22Rv1 (cell line): ENCODE measurements around the gene SPATA1.
"Not testable (repeated sequence)": the region's sequence is repeated elsewhere in the genome, so short reads cannot be mapped to it uniquely, and the experiment has no call there.

Source experiments
- H3K27ac ChIP-seq: fragments of 450-650 bp; 2 replicates; pipeline ENCODE4 v1.5.1; 2017
- CTCF ChIP-seq: fragments of 450-650 bp; IDR thresholded peaks from 2 replicates; pipeline ENCODE4 v1.5.1; 2017; ENCODE audit warnings: mild to moderate bottlenecking
- ZFX ChIP-seq: fragments of 450-650 bp; IDR thresholded peaks from 2 replicates; pipeline ENCODE4 v1.6.1; 2017; ENCODE audit warnings: antibody characterized with exemption, borderline replicate concordance

The SPATA1 gene

DNA sequence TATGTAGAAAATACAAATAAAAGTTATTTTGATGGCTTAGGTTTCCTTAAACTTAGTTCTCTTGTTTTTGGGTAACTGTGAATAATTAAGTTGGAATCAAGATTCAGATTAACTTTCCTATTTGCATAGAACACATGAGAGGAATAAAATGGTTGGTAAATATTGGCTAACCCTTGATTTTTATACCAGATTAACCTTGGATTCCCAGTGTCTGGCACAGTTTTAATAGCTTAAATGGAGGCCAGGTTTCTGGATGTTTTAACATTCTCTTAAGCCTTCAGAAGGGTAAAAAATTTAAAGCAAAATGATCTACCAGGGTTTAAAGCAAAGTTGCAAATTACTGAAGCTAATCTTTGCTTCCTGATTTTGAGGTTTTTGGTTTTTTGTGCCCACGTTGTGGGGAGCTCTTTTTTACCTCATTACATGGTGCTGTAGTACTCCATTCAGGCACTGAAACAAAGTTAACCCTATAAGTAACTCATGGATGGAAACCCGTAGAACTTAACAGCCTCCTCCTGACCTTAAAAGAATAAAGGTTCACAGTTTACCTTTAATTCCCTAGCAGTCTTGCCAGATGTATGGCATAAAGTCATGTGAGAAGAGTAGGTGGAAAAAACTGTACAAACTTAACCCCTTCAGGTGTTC, 8.4 kb upstream of the SPATA1 start:
- TF ChIP-seq CTCF (no peak), ZFX (no peak)
- H3K27ac ChIP-seq = peak overlapping the region; percentile 37

DNA sequence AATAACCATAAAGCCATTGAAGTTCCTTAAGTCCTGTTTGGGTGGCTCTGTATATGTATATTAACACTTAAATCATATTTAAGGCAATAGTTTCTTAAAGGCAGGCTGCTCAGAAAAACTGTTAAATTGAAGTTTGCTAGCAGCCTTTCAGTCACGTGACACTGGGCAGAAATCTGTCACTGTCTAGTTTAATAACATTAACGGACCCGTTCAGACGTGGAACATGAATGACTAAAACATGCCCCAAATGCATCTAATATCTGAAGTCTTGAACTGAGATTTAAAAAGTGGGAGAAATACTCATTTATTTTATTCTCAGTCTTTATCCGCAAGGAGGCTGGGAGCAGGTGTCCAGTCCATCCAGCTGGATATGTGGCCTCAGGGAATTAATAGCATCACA, 3.3 kb upstream of the SPATA1 start:
- H3K27ac ChIP-seq = no peak overlapping the region
- TF ChIP-seq CTCF (no peak), ZFX (no peak)

- TF ChIP-seq ZFX (no peak), CTCF (no peak)
These were observed 1.4 kb upstream of the SPATA1 start for GRCh38 chr1:84504580-84505492.

DNA sequence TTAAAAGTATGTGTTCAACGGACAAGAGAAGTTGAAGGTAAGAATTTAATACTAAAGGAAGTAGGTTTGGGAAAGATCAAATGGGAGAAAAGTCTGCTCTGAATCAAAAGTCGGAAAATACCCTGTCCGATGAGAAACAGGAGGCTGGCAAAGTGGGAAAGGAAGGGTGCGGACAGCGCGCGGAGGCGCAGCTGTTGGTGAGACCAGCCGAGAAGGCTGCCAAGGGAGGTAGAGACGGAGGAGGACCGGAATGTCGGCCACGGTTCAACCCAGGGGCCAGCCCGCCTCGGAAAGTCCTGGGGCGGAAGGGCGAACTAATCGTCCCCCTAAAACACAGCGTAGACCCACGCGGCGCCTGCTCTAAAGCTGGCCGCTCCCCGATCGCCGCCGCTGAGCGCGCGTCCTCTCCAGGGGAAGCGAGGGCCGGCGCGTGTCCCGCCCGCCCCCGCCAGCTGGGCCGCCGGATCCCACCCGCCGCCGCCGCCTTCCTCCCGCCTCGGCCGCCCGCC, 639 bp upstream of the SPATA1 start:
- TF ChIP-seq CTCF (no peak), ZFX (no peak)
- H3K27ac ChIP-seq = peak overlapping the region; percentile 85

More at GRCh38 chr1:84504580-84505492, 1.4 kb upstream of the SPATA1 start:
- peak overlapping the region; percentile 85 for H3K27ac ChIP-seq

GRCh38 chr1:84506729-84507453, 705 bp downstream of the SPATA1 start:
- peak overlapping the region; percentile 85 for H3K27ac ChIP-seq
- TF ChIP-seq ZFX = no peak
- no peak; the same call in 1 of the 2 replicates for TF ChIP-seq CTCF

DNA sequence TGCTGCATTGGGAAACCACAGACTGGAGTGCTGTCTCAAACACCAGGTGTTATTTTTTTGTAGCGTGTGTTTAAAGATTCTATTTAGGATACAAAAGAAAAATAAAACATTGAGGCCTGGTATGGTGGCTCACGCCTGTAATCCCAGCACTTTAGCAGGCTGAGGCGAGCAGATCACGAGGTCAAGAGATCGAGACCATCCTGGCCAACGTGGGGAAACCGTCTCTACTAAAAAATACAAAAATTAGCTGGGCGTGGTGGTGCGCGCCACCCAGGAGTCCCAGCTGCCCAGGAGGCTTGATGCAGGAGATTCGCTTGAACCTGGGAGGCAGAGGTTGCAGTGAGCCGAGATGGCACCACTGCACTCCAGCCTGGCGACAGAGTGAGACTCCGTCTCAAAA, 1.7 kb downstream of the SPATA1 start:
- not testable (repeated sequence) for H3K27ac ChIP-seq

DNA sequence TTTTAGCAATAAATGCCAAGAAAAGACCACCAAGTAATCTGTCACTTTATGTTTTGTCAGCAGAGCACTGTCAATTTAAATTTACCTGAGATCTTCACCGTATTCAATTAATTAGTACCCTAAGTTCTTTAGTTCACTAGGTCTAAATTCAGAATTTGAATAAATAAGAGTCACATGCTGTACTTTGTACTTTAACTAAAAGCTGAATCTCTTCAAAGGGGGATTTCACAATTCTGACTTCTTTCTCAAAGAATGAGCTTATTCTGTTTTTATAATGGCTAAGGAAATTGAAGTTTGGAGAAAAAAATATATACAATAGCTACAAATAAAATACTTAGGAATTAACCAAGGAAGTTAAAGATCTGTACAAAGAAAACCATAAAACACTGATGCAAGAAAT, 2.3 kb downstream of the SPATA1 start:
- H3K27ac ChIP-seq = no peak overlapping the region
- TF ChIP-seq CTCF = no peak
- TF ChIP-seq ZFX = no peak
